Aorta (tissue), 5 donors: ENCODE measurements around the gene CCNI2. TPM values are rescaled to one million over a fixed set of nuclear protein-coding genes. Genes with fewer than 3 reads are reported as not detected.

Experiments used
- ATAC-seq: fragments of 200-7000 bp; cut with Tn5 transposase; one replicate; pipeline ENCODE4 v1.9.1; 2022; ENCODE audit warnings: moderate library complexity; ENCODE audit not compliant: low FRiP score
- DNase-seq, 2 donors: peaks; one replicate each; pipeline ENCODE4 v3.0.0-alpha.2; 2020
- H3K27ac ChIP-seq, 2 donors: one replicate each; pipeline ENCODE4 v1.5.1; 2013; ENCODE audit warnings: low read length in 2 of 2, mild to moderate bottlenecking in 2 of 2, moderate library complexity in 2 of 2, control low read depth in 1 of 2, inconsistent platforms in 1 of 2, low read depth in 1 of 2
- H3K27me3 ChIP-seq, 2 donors: one replicate each; pipeline ENCODE4 v1.6.1; 2013; ENCODE audit warnings: control low read depth in 1 of 2, low read length in 1 of 2, mild to moderate bottlenecking in 1 of 2, moderate library complexity in 1 of 2; ENCODE audit not compliant: insufficient read depth in 2 of 2, control insufficient read depth in 1 of 2
- H3K36me3 ChIP-seq, 2 donors: one replicate each; pipeline ENCODE4 v1.6.1; 2013; ENCODE audit warnings: control low read depth in 1 of 2, low read length in 1 of 2, mild to moderate bottlenecking in 1 of 2; ENCODE audit not compliant: insufficient read depth in 2 of 2, control insufficient read depth in 1 of 2
- H3K4me1 ChIP-seq, 2 donors: one replicate each; pipeline ENCODE4 v1.6.1; 2013; ENCODE audit warnings: low read length in 2 of 2, control low read depth in 1 of 2, mild to moderate bottlenecking in 1 of 2, moderate library complexity in 1 of 2; ENCODE audit not compliant: insufficient read depth in 2 of 2, control insufficient read depth in 1 of 2
- H3K4me3 ChIP-seq, 2 donors: one replicate each; pipeline ENCODE4 v1.5.1; 2013; ENCODE audit warnings: low read length in 2 of 2, control low read depth in 1 of 2, mild to moderate bottlenecking in 1 of 2
- H3K9me3 ChIP-seq: one replicate; pipeline ENCODE4 v1.6.1; 2013; ENCODE audit warnings: mild to moderate bottlenecking, low read length; ENCODE audit not compliant: control insufficient read depth
- WGBS, 2 donors: extraction: QIAGEN DNeasy Blood & Tissue Kit; methylation state at CpG; one replicate each; pipeline ENCODE4 v1.1.7; 2013; 5-methylcytosine and 5-hydroxymethylcytosine counted together
- intact Hi-C, 2 donors: fragments of 100-400 bp; cut with DNase I; formaldehyde crosslinking; loops; one replicate each; pipeline versions ENCODE4 v1.14.2 to v1.15.0; 2022
- polyA plus RNA-seq, 2 donors: library from polyadenylated mRNA; stranded (reverse); fragments of 200-250 nt; gene quantifications; one replicate each; pipeline ENCODE4 v1.2.3, GENCODE V29; 2013
- total RNA-seq, 2 donors: library from RNA; stranded (reverse); fragmentation: NEBNext Ultra II Directional; extraction: Animal tissue kit (Norgen Biotek cat#: 25700); gene quantifications; one replicate each; pipeline ENCODE4 v1.2.1, GENCODE V29; 2021
- donor health status: healthy with polysubstance abuse.
- donor health status: Bipolar disorder and iron deficiency.
- donor health status: DM: no; HTN: no; CAD: no.
- donor health status: DM: no; HTN: no; CAD: no.
- donor health status: DM: yes; HTN: yes; CAD: no.

CCNI2 gene
- total and polyA plus RNA-seq, 4 donors: 0.38 TPM; not detected in 3

- ATAC-seq: no peak
- intact Hi-C loops: no loop called here
- Histone ChIP-seq H3K27me3 (no peaks in the 10 kb centered on the region), H3K27ac (no peak overlapping the region), H3K4me3 (no peak overlapping the region), H3K9me3 (no peaks in the 10 kb centered on the region), H3K4me1 (peaks cover 0 to 4% of the 10 kb centered on the region in 2 donors), H3K36me3 (no peaks in the 10 kb centered on the region)
- 80 to 82% methylated on average over 3 of the region's 3 CpGs for WGBS, 2 donors
- DNase-seq: no peak
These were observed 32.7 kb downstream of the CCNI2 start for GRCh38 chr5:132779961-132780360.

- Histone ChIP-seq H3K9me3 (no peaks in the 10 kb centered on the region), H3K4me1 (peaks cover 0 to 8% of the 10 kb centered on the region in 2 donors), H3K27ac (no peak overlapping the region), H3K36me3 (no peaks in the 10 kb centered on the region), H3K27me3 (no peaks in the 10 kb centered on the region), H3K4me3 (no peak overlapping the region)
- ATAC-seq (no peak), DNase-seq (no peak)
- intact Hi-C loops: no loop called here
- 91 to 97% methylated on average over 1 of the region's 1 CpG for WGBS, 2 donors
These were observed 33.4 kb downstream of the CCNI2 start for GRCh38 chr5:132780577-132780976.

GRCh38 chr5:132781029-132781428, 33.8 kb downstream of the CCNI2 start:
- H3K36me3 ChIP-seq: no peaks in the 10 kb centered on the region
- H3K27ac ChIP-seq: no peak overlapping the region
- no peaks in the 10 kb centered on the region for H3K9me3 ChIP-seq
- ATAC-seq (no peak), DNase-seq (no peak)
- peaks cover 0 to 8% of the 10 kb centered on the region in 2 donors for H3K4me1 ChIP-seq
- H3K4me3 ChIP-seq: no peak overlapping the region
- intact Hi-C loops: no loop called here
- no peaks in the 10 kb centered on the region for H3K27me3 ChIP-seq
- 97 to 98% methylated on average over 4 of the region's 4 CpGs for WGBS, 2 donors

GRCh38 chr5:132782101-132782500, 34.9 kb downstream of the CCNI2 start:
- Histone ChIP-seq H3K4me3 (no peak overlapping the region), H3K36me3 (no peaks in the 10 kb centered on the region), H3K27ac (peak overlapping the region in 1 of 2 donors; percentile 42), H3K9me3 (no peaks in the 10 kb centered on the region), H3K4me1 (peaks cover 0 to 8% of the 10 kb centered on the region in 2 donors), H3K27me3 (no peaks in the 10 kb centered on the region)
- ATAC-seq (no peak), DNase-seq (peak; percentile 19 to 55)
- WGBS, 2 donors: 51 to 68% methylated on average over 4 of the region's 4 CpGs
- intact Hi-C loops: no loop called here

- H3K27ac ChIP-seq: no peak overlapping the region
- ATAC-seq (no peak), DNase-seq (no peak)
- H3K9me3 ChIP-seq: no peaks in the 10 kb centered on the region
- WGBS, 2 donors: 5 to 9% methylated on average over 5 of the region's 5 CpGs
- intact Hi-C loops: no loop called here
- peaks cover 0 to 9% of the 10 kb centered on the region in 2 donors for H3K4me1 ChIP-seq
- no peaks in the 10 kb centered on the region for H3K27me3 ChIP-seq
- no peak overlapping the region for H3K4me3 ChIP-seq
- H3K36me3 ChIP-seq: no peaks in the 10 kb centered on the region
These were observed 38.1 kb downstream of the CCNI2 start for GRCh38 chr5:132785365-132785764.

- no peaks in the 10 kb centered on the region for H3K27me3 ChIP-seq
- no peaks in the 10 kb centered on the region for H3K9me3 ChIP-seq
- H3K27ac ChIP-seq: no peak overlapping the region
- no peak overlapping the region for H3K4me3 ChIP-seq
- WGBS, 2 donors: 89 to 92% methylated on average over 4 of the region's 4 CpGs
- peaks cover 0 to 9% of the 10 kb centered on the region in 2 donors for H3K4me1 ChIP-seq
- no peak for DNase-seq
- ATAC-seq: no peak
- no peaks in the 10 kb centered on the region for H3K36me3 ChIP-seq
- intact Hi-C loops: no loop called here
These were observed 38.6 kb downstream of the CCNI2 start for GRCh38 chr5:132785864-132786263.

- intact Hi-C loops: no loop called here
- Histone ChIP-seq H3K4me1 (peaks cover 0 to 7% of the 10 kb centered on the region in 2 donors), H3K9me3 (no peaks in the 10 kb centered on the region), H3K27ac (no peak overlapping the region), H3K36me3 (no peaks in the 10 kb centered on the region), H3K27me3 (no peaks in the 10 kb centered on the region), H3K4me3 (no peak overlapping the region)
- 14 to 34% methylated on average over 1 of the region's 1 CpG for WGBS, 2 donors
- ATAC-seq: no peak
- no peak for DNase-seq
These were observed 39.9 kb downstream of the CCNI2 start for GRCh38 chr5:132787076-132787475.

GRCh38 chr5:132788508-132788907, 41.3 kb downstream of the CCNI2 start:
- intact Hi-C loops: no loop called here
- no peak for DNase-seq
- no peak overlapping the region for H3K27ac ChIP-seq
- no peak overlapping the region for H3K4me3 ChIP-seq
- no peak for ATAC-seq
- no peaks in the 10 kb centered on the region for H3K36me3 ChIP-seq
- WGBS, 2 donors: 94 to 100% methylated on average over 1 of the region's 1 CpG
- no peaks in the 10 kb centered on the region for H3K9me3 ChIP-seq
- H3K4me1 ChIP-seq: peaks cover 0 to 5% of the 10 kb centered on the region in 2 donors
- H3K27me3 ChIP-seq: no peaks in the 10 kb centered on the region

- no peak overlapping the region for H3K4me3 ChIP-seq
- no peak for DNase-seq
- no peak overlapping the region for H3K27ac ChIP-seq
- intact Hi-C loops: no loop called here
- no peaks in the 10 kb centered on the region for H3K36me3 ChIP-seq
- WGBS, 2 donors: 94 to 95% methylated on average over 8 of the region's 8 CpGs
- no peaks in the 10 kb centered on the region for H3K27me3 ChIP-seq
- no peaks in the 10 kb centered on the region for H3K9me3 ChIP-seq
- no peak for ATAC-seq
- peaks cover 0 to 5% of the 10 kb centered on the region in 2 donors for H3K4me1 ChIP-seq
These were observed 42.0 kb downstream of the CCNI2 start for GRCh38 chr5:132788990-132789886.
